Measurements from ENCODE around the gene CRHBP. TPM values are rescaled to one million over a fixed set of nuclear protein-coding genes. Genes with fewer than 3 reads are reported as not detected.
"Not testable (repeated sequence)": the region's sequence is repeated elsewhere in the genome, so short reads cannot be mapped to it uniquely, and the experiment has no call there.

Gene CRHBP
- total and polyA plus RNA-seq, 2 donors (not counting 1 experiment from before 2014, with no cell fraction given) = 0.62 to 1.7 TPM

DNA sequence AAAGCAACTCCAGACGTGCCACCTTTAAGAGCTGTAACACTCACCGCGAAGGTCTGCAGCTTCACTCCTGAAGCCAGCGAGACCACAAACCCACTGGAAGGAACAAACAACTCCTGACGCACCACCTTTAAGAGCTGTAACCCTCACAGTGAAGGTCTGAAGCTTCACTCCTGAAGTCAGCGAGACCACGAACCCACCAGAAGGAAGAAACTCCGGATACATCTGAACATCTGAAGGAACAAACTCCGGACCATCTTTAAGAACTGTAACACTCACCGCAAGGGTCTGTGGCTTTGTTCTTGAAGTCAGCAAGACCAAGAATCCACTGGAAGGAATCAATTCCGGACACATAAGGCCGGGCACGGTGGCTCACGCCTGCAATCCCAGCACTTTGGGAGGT lies 38.2 kb upstream of the CRHBP start:
- H3K4me1 ChIP-seq (ENCODE audit: control insufficient read depth in 2 of 2, insufficient read depth in 2 of 2, low read length in 2 of 2); H3K4me3 ChIP-seq (ENCODE audit: control extremely low read depth in 1 of 5, extremely low read depth in 1 of 5, insufficient read depth in 1 of 5, low read depth in 2 of 5, low read length in 4 of 5); ATAC-seq (ENCODE audit: low read depth); intact Hi-C loops (cut with micrococcal nuclease); H3K9ac ChIP-seq (ENCODE audit: low read length); H4K20me1 ChIP-seq (ENCODE audit: control insufficient read depth, insufficient read depth, low read length, poor library complexity, severe bottlenecking); H2AFZ ChIP-seq (ENCODE audit: insufficient read depth, low read depth, low read length, poor library complexity, severe bottlenecking); H3K27me3 ChIP-seq (replicated peaks in 1 of 4; ENCODE audit: control extremely low read depth in 1 of 4, control insufficient read depth in 3 of 4, insufficient read depth in 4 of 4, low read length in 3 of 4); H3K9me3 Mint-ChIP-seq (ENCODE audit: insufficient read depth); H3K27ac ChIP-seq (ENCODE audit: low read length in 2 of 2); DNase-seq; H3K27ac Mint-ChIP-seq; H3K79me2 ChIP-seq (ENCODE audit: control insufficient read depth, insufficient read depth, low read length); H3K4me1 Mint-ChIP-seq; H3K4me2 ChIP-seq (replicated peaks; ENCODE audit: low read depth, low read length, poor library complexity, severe bottlenecking); H3K4me3 Mint-ChIP-seq; H3K27me3 Mint-ChIP-seq; CTCF ChIA-PET; H3K36me3 ChIP-seq (replicated peaks in 1 of 2; ENCODE audit: control extremely low read depth in 1 of 2, control insufficient read depth in 1 of 2, extremely low read depth in 1 of 2, insufficient read depth in 2 of 2, low read length in 1 of 2): not testable (repeated sequence)
- POLR2A ChIA-PET = interaction anchor here (0.6 kb wide), 1 partner anchor 98 kb away, joined by 7 read pairs; no protein-coding TSS in a partner anchor
- WGBS (ENCODE audit: insufficient coverage) = 64% methylated on average over 14 of the region's 14 CpGs
- H3K9me3 ChIP-seq (ENCODE audit: control extremely low read depth in 1 of 3, control insufficient read depth in 2 of 3, insufficient read depth in 1 of 3, low read length in 2 of 3) = peaks cover 0 to 16% (median 0%) of the 10 kb centered on the region in 3 donors

GRCh38 chr5:76918539-76918938 lies 34.3 kb upstream of the CRHBP start:
- POLR2A ChIA-PET = no interaction called here
- intact Hi-C loops (cut with micrococcal nuclease) = no loop called here
- Histone ChIP-seq H3K4me1 (ENCODE audit: control insufficient read depth in 2 of 2, insufficient read depth in 2 of 2, low read length in 2 of 2) (no peaks in the 10 kb centered on the region), H2AFZ (ENCODE audit: insufficient read depth, low read depth, low read length, poor library complexity, severe bottlenecking) (no peak overlapping the region), H3K9me3 (ENCODE audit: control extremely low read depth in 1 of 3, control insufficient read depth in 2 of 3, insufficient read depth in 1 of 3, low read length in 2 of 3) (peaks cover 0 to 16% (median 0%) of the 10 kb centered on the region in 3 donors), H3K36me3 (replicated peaks in 1 of 2; ENCODE audit: control extremely low read depth in 1 of 2, control insufficient read depth in 1 of 2, extremely low read depth in 1 of 2, insufficient read depth in 2 of 2, low read length in 1 of 2) (no peaks in the 10 kb centered on the region), H3K9ac (ENCODE audit: low read length) (no peak overlapping the region), H3K4me3 (ENCODE audit: control extremely low read depth in 1 of 5, extremely low read depth in 1 of 5, insufficient read depth in 1 of 5, low read depth in 2 of 5, low read length in 4 of 5) (no peak overlapping the region), H3K79me2 (ENCODE audit: control insufficient read depth, insufficient read depth, low read length) (no peaks in the 10 kb centered on the region), H3K27me3 (replicated peaks in 1 of 4; ENCODE audit: control extremely low read depth in 1 of 4, control insufficient read depth in 3 of 4, insufficient read depth in 4 of 4, low read length in 3 of 4) (no peaks in the 10 kb centered on the region), H3K27ac (ENCODE audit: low read length in 2 of 2) (no peak overlapping the region), H3K4me2 (replicated peaks; ENCODE audit: low read depth, low read length, poor library complexity, severe bottlenecking) (no peak overlapping the region), H4K20me1 (ENCODE audit: control insufficient read depth, insufficient read depth, low read length, poor library complexity, severe bottlenecking) (no peaks in the 10 kb centered on the region)
- no CpG with 5 or more reads among the region's 3 CpGs for WGBS (ENCODE audit: insufficient coverage)
- CTCF ChIA-PET = no interaction called here
- Mint-ChIP-seq H3K27me3 (peaks cover 6% of the 10 kb centered on the region), H3K4me3 (no peak overlapping the region), H3K4me1 (no peaks in the 10 kb centered on the region), H3K9me3 (ENCODE audit: insufficient read depth) (no peaks in the 10 kb centered on the region), H3K27ac (no peak overlapping the region)
- DNase-seq (no peak), ATAC-seq (ENCODE audit: low read depth) (no peak)
- TF ChIP-seq EZH2 (IDR thresholded peaks at IDR 0.05; ENCODE audit: borderline replicate concordance, insufficient read depth, low read depth, low read length, poor library complexity, severe bottlenecking) (no peak), CTCF (IDR thresholded peaks at IDR 0.05) (no peak)
